Measurements from ENCODE around the gene TAF10.

The TAF10 gene
- total RNA-seq: 16.5 to 26.1 reads per million in 2 donors

GRCh38 chr11:6612213-6613041 is at the start of gene TAF10:
Gene TAF10 (minus strand): TSS chr11:6612216. CDS start chr11:6612189, 27 bp downstream.
- peak; percentile 95 for DNase-seq

GRCh38 chr11:6660712-6661111 is 48.7 kb upstream of the TAF10 start:
- no peak for DNase-seq

GRCh38 chr11:6658647-6659046 is 46.6 kb upstream of the TAF10 start:
- DNase-seq: no peak

GRCh38 chr11:6657346-6657745 is 45.3 kb upstream of the TAF10 start:
- DNase-seq: no peak

GRCh38 chr11:6656936-6657335 is 44.9 kb upstream of the TAF10 start:
- no peak for DNase-seq

- DNase-seq: no peak
These were observed 44.5 kb upstream of the TAF10 start for GRCh38 chr11:6656584-6656915.

GRCh38 chr11:6655790-6656583 is 44.0 kb upstream of the TAF10 start, which contains the start of gene DCHS1:
Gene DCHS1 (minus strand): TSS chr11:6655809. CDS start chr11:6641613, 14,196 bp downstream.
- DNase-seq: peak; percentile 37

GRCh38 chr11:6655020-6655789 is 43.2 kb upstream of the TAF10 start:
- DNase-seq: no peak

GRCh38 chr11:6654281-6655019 is 42.4 kb upstream of the TAF10 start:
- DNase-seq: no peak

- no peak for DNase-seq
These were observed 41.6 kb upstream of the TAF10 start for GRCh38 chr11:6653656-6654055.

GRCh38 chr11:6653097-6653496 is 41.1 kb upstream of the TAF10 start:
- no peak for DNase-seq

GRCh38 chr11:6652182-6652581 is 40.2 kb upstream of the TAF10 start:
- DNase-seq: no peak

GRCh38 chr11:6650980-6651379 is 39.0 kb upstream of the TAF10 start:
- no peak for DNase-seq

- DNase-seq: no peak
These were observed 38.1 kb upstream of the TAF10 start for GRCh38 chr11:6650104-6650503.

- no peak for DNase-seq
These were observed 36.5 kb upstream of the TAF10 start for GRCh38 chr11:6648501-6648900.

- DNase-seq: no peak
These were observed 35.8 kb upstream of the TAF10 start for GRCh38 chr11:6647836-6648235.

GRCh38 chr11:6646918-6647679 is 35.1 kb upstream of the TAF10 start:
- DNase-seq: peak; percentile 16

GRCh38 chr11:6646576-6646917 is 34.5 kb upstream of the TAF10 start:
- DNase-seq: no peak

GRCh38 chr11:6646071-6646470 is 34.1 kb upstream of the TAF10 start:
- DNase-seq: no peak

- DNase-seq: no peak
These were observed 30.9 kb upstream of the TAF10 start for GRCh38 chr11:6642957-6643356.

- DNase-seq: no peak
These were observed 29.1 kb upstream of the TAF10 start for GRCh38 chr11:6640985-6641701.
